Hepatocyte (in vitro differentiated cells): ENCODE measurements around the gene TTC33. TPM values are rescaled to one million over a fixed set of nuclear protein-coding genes. Genes with fewer than 3 reads are reported as not detected.

Experiments
- DNase-seq: peaks from one replicate; pipeline ENCODE4 v3.0.0-alpha.2; 2016; ENCODE audit warnings: low spot score
- H2AFZ ChIP-seq: fragments of 200-600 bp; sonication (generic); 2 replicates; pipeline ENCODE4 v1.6.0; 2016; ENCODE audit warnings: antibody characterized with exemption, mild to moderate bottlenecking
- H3K27ac ChIP-seq: fragments of 200-600 bp; sonication (generic); 2 replicates; pipeline ENCODE4 v1.5.1; 2016; ENCODE audit warnings: mild to moderate bottlenecking
- H3K27me3 ChIP-seq: fragments of 200-600 bp; sonication (generic); 2 replicates; pipeline ENCODE4 v1.6.1; 2016
- H3K36me3 ChIP-seq: fragments of 200-600 bp; sonication (generic); replicated peaks from 2 replicates; pipeline ENCODE4 v1.5.1; 2016; ENCODE audit warnings: low read depth; ENCODE audit not compliant: insufficient read depth
- H3K4me1 ChIP-seq: fragments of 200-600 bp; sonication (generic); 2 replicates; pipeline ENCODE4 v1.5.1; 2016; ENCODE audit warnings: mild to moderate bottlenecking, moderate library complexity; ENCODE audit not compliant: insufficient read depth
- H3K4me2 ChIP-seq: fragments of 200-600 bp; sonication (generic); 2 replicates; pipeline ENCODE4 v1.6.0; 2016
- H3K4me3 ChIP-seq: fragments of 200-600 bp; sonication (generic); 2 replicates; pipeline ENCODE4 v1.5.1; 2016; ENCODE audit warnings: mild to moderate bottlenecking
- H3K79me2 ChIP-seq: fragments of 200-600 bp; sonication (generic); 2 replicates; pipeline ENCODE4 v1.6.0; 2017; ENCODE audit warnings: mild to moderate bottlenecking
- H3K9me2 ChIP-seq: fragments of 200-600 bp; sonication (generic); replicated peaks from 2 replicates; pipeline ENCODE4 v1.6.0; 2017; ENCODE audit warnings: mild to moderate bottlenecking; ENCODE audit not compliant: insufficient read depth
- H3K9me3 ChIP-seq: fragments of 200-600 bp; sonication (generic); 2 replicates; pipeline ENCODE4 v1.5.1; 2016; ENCODE audit warnings: low read depth, mild to moderate bottlenecking
- H4K20me1 ChIP-seq: fragments of 200-600 bp; sonication (generic); 2 replicates; pipeline ENCODE4 v1.6.0; 2016; ENCODE audit warnings: mild to moderate bottlenecking; ENCODE audit not compliant: insufficient read depth, poor library complexity, severe bottlenecking
- CTCF ChIP-seq: fragments of 200-600 bp; sonication (generic); IDR thresholded peaks from 2 replicates; pipeline ENCODE4 v1.5.1; 2016; ENCODE audit warnings: antibody characterized with exemption, mild to moderate bottlenecking; ENCODE audit not compliant: poor library complexity
- EZH2 ChIP-seq: fragments of 200-600 bp; sonication (generic); IDR thresholded peaks from 2 replicates; pipeline ENCODE4 v1.6.1; 2016; ENCODE audit warnings: antibody characterized with exemption, mild to moderate bottlenecking, borderline replicate concordance
- EZH2phosphoT487 ChIP-seq: fragments of 200-600 bp; sonication (generic); IDR thresholded peaks from one replicate; pipeline ENCODE4 v1.6.1; 2018; ENCODE audit warnings: antibody characterized with exemption, mild to moderate bottlenecking, low read depth, moderate library complexity; ENCODE audit not compliant: unreplicated experiment, severe bottlenecking
- WGBS: methylation state at CpG from one replicate; pipeline ENCODE4 v1.1.6; 2016; ENCODE audit warnings: low lambda C conversion rate; ENCODE audit errors: missing lambda C conversion rate; 5-methylcytosine and 5-hydroxymethylcytosine counted together
- polyA plus RNA-seq: library from polyadenylated mRNA; unstranded; fragments of >200 nt; fragmentation: Nextera tagmentation; extraction: Ambion mirVana; gene quantifications from 2 replicates; pipeline ENCODE4 v1.2.1, GENCODE V29; 2016
- total RNA-seq: library from RNA; depleted of rRNA; stranded (reverse); fragments of >200 nt; gene quantifications from 2 replicates; pipeline ENCODE4 v1.2.3, GENCODE V29; 2014

TTC33 gene
- total and polyA plus RNA-seq, 2 experiments from 2014 or later, result 5.6 to 19.3 TPM

- Histone ChIP-seq H3K27ac (no peak overlapping the region), H3K4me1 (no peaks in the 10 kb centered on the region), H3K4me3 (no peak overlapping the region), H3K4me2 (no peak overlapping the region), H3K9me3 (no peaks in the 10 kb centered on the region), H3K9me2 (no peaks in the 10 kb centered on the region), H3K27me3 (no peaks in the 10 kb centered on the region), H3K36me3 (no peaks in the 10 kb centered on the region), H4K20me1 (no peaks in the 10 kb centered on the region), H3K79me2 (no peaks in the 10 kb centered on the region), H2AFZ (no peak overlapping the region)
- TF ChIP-seq EZH2phosphoT487, result no peak
- TF ChIP-seq EZH2, result no peak
- TF ChIP-seq CTCF, result no peak
- WGBS, result 86% methylated on average over 2 of the region's 2 CpGs
- DNase-seq, result no peak
Observed at GRCh38 chr5:40478766-40479165, 277.0 kb downstream of the TTC33 start.

- H3K27ac ChIP-seq, result no peak overlapping the region
- no peaks in the 10 kb centered on the region for H3K27me3 ChIP-seq
- TF ChIP-seq EZH2phosphoT487, result no peak
- no peak for TF ChIP-seq EZH2
- TF ChIP-seq CTCF, result no peak
- no peak overlapping the region for H3K4me3 ChIP-seq
- H3K9me2 ChIP-seq, result no peaks in the 10 kb centered on the region
- no peaks in the 10 kb centered on the region for H3K4me1 ChIP-seq
- H3K4me2 ChIP-seq, result no peak overlapping the region
- no peaks in the 10 kb centered on the region for H3K79me2 ChIP-seq
- no peaks in the 10 kb centered on the region for H4K20me1 ChIP-seq
- no peak overlapping the region for H2AFZ ChIP-seq
- no peaks in the 10 kb centered on the region for H3K9me3 ChIP-seq
- 87% methylated on average over 8 of the region's 8 CpGs for WGBS
- no peaks in the 10 kb centered on the region for H3K36me3 ChIP-seq
- DNase-seq, result no peak
Observed at GRCh38 chr5:40477856-40478546, 277.8 kb downstream of the TTC33 start.

- Histone ChIP-seq H3K36me3 (no peaks in the 10 kb centered on the region), H2AFZ (no peak overlapping the region), H3K79me2 (no peaks in the 10 kb centered on the region), H3K27me3 (no peaks in the 10 kb centered on the region), H3K9me2 (no peaks in the 10 kb centered on the region), H3K4me2 (no peak overlapping the region), H4K20me1 (no peaks in the 10 kb centered on the region), H3K27ac (no peak overlapping the region), H3K4me1 (no peaks in the 10 kb centered on the region), H3K9me3 (no peaks in the 10 kb centered on the region), H3K4me3 (no peak overlapping the region)
- no peak for DNase-seq
- WGBS, result 83% methylated on average over 3 of the region's 3 CpGs
- TF ChIP-seq EZH2phosphoT487 (no peak), CTCF (no peak), EZH2 (no peak)
Observed at GRCh38 chr5:40475561-40475960, 280.2 kb downstream of the TTC33 start.
